Prostate gland (tissue), 2 donors: ENCODE data around the gene AADACL4.

Source experiments
- POLR2A ChIP-seq: fragments of 450-650 bp; IDR thresholded peaks from one replicate; pipeline ENCODE4 v1.6.1; 2016; ENCODE audit warnings: antibody characterized with exemption, mild to moderate bottlenecking
- POLR2AphosphoS5 ChIP-seq: sonication (generic); formaldehyde crosslinking; IDR thresholded peaks from one replicate; pipeline ENCODE4 v1.6.1; 2017; ENCODE audit warnings: antibody characterized with exemption
- TF ChIP-seq, protein P1 (sequence below), 4 experiments: fragments of 200-600 bp in 2 of 4; fragments of 450-650 bp in 2 of 4; sonication (generic) in 2 of 4; IDR thresholded peaks; 1 replicate in 3 of 4; 2 replicates in 1 of 4; pipeline ENCODE4 v1.5.1; 2016 to 2019; ENCODE audit warnings: antibody characterized with exemption in 4 of 4, mild to moderate bottlenecking in 2 of 4, moderate library complexity in 2 of 4

DNA sequence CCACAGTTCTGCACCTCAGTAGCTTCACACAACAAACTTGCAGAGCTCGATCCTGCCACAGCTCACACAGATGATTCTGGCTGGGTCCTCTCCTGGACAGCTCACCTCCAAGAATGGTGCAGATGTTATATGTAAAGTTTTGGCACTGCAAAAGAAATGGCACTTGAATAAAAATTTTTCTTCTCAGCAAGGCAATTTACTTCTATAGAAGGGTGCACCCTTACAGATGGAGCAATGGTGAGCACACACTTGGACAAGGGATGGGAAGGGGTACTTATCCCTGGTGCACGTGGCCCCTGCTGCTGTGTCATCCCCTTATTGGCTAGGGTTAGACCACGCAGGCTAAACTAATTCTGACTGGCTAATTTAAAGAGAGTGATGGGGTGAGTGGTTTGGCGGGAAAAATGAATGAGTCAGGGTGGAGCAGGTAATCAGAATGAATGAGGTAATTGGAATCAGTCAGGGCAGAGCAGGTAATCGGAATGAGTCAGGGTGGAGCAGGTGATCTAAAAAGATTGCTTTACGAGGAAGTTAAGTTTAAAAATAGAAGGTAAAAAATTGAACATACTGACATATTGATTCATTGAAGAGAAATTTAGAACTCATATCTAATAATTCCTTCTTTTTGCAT is 60.1 kb downstream of the AADACL4 start:
- TF ChIP-seq POLR2AphosphoS5 = no peak
- TF ChIP-seq, protein P1, sequence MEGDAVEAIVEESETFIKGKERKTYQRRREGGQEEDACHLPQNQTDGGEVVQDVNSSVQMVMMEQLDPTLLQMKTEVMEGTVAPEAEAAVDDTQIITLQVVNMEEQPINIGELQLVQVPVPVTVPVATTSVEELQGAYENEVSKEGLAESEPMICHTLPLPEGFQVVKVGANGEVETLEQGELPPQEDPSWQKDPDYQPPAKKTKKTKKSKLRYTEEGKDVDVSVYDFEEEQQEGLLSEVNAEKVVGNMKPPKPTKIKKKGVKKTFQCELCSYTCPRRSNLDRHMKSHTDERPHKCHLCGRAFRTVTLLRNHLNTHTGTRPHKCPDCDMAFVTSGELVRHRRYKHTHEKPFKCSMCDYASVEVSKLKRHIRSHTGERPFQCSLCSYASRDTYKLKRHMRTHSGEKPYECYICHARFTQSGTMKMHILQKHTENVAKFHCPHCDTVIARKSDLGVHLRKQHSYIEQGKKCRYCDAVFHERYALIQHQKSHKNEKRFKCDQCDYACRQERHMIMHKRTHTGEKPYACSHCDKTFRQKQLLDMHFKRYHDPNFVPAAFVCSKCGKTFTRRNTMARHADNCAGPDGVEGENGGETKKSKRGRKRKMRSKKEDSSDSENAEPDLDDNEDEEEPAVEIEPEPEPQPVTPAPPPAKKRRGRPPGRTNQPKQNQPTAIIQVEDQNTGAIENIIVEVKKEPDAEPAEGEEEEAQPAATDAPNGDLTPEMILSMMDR (IDR thresholded peaks at IDR 0.05) = no peak
- no peak for TF ChIP-seq POLR2A
